GM12878 (cell line): ENCODE data around the gene SYNJ2. TPM values are rescaled to one million over a fixed set of nuclear protein-coding genes. Genes with fewer than 3 reads are reported as not detected.
A peak's percentile ranks its signal among the peaks of the same experiment; 100 is the strongest.

Experiments
- ATAC-seq: fragments of 200-7000 bp; cut with Tn5 transposase; 3 replicates; pipeline ENCODE4 v1.9.1; 2020; ENCODE audit warnings: mild to moderate bottlenecking, moderate library complexity
- BruUV-seq: library from RNA; stranded (reverse); fragments of 400-500 nt; replicated peaks from 2 replicates; lab custom pipeline; 2021; lab: Mats Ljungman, UMichigan
- CTCF ChIA-PET: fragments of 300-600 bp; sonication (Branson Sonifier 250); formaldehyde crosslinking; extraction: SDS; loops from one replicate; lab custom pipeline; 2021; ENCODE audit warnings: inconsistent platforms; lab: Yijun Ruan, JAX
- POLR2A ChIA-PET: fragments of 350-600 bp; formaldehyde crosslinking; extraction: SDS; loops from one replicate; lab custom pipeline; 2021; ENCODE audit warnings: inconsistent platforms; lab: Charles Lee
- RAD21 ChIA-PET: fragments of 300-600 bp; sonication (Branson Sonifier 250); formaldehyde crosslinking; loops from one replicate; lab custom pipeline; 2023; ENCODE audit warnings: antibody characterized with exemption; ENCODE audit not compliant: unreplicated experiment; lab: Charles Lee
- SMC1A ChIA-PET: fragments of 300-600 bp; sonication (Branson Sonifier 250); formaldehyde crosslinking; loops from one replicate; lab custom pipeline; 2023; ENCODE audit not compliant: unreplicated experiment, uncharacterized antibody; lab: Charles Lee
- DNase-seq: peaks from one replicate; pipeline ENCODE4 v3.0.0-alpha.2; 2011; ENCODE audit warnings: low read depth, low spot score
- FAIRE-seq: peaks from 3 replicates; lab custom pipeline; 2011; peaks lifted over from hg19 to GRCh38; lab: Jason Lieb, UNC
- H2AFZ ChIP-seq: 2 replicates; pipeline ENCODE4 v1.6.0; 2011; ENCODE audit warnings: low read depth, low read length, control low read depth; ENCODE audit not compliant: control insufficient read depth
- H3K27ac ChIP-seq: 2 replicates; pipeline ENCODE4 v1.5.1; 2011; ENCODE audit warnings: control low read depth; ENCODE audit not compliant: control insufficient read depth, insufficient read depth
- H3K27me3 ChIP-seq, 2 experiments: replicated peaks in 1 of 2; 2 replicates each; pipeline versions ENCODE4 v1.6.0 to v1.6.1; 2011; ENCODE audit warnings: low read length in 1 of 2; ENCODE audit not compliant: control insufficient read depth in 2 of 2, insufficient read depth in 2 of 2
- H3K36me3 ChIP-seq, 2 experiments: 2 replicates each; pipeline ENCODE4 v1.5.1; 2011; ENCODE audit warnings: low read length in 1 of 2; ENCODE audit not compliant: control insufficient read depth in 2 of 2, insufficient read depth in 2 of 2
- H3K4me1 ChIP-seq: 2 replicates; pipeline ENCODE4 v1.6.1; 2011; ENCODE audit warnings: mild to moderate bottlenecking, low read length, moderate library complexity, mixed read lengths; ENCODE audit not compliant: control insufficient read depth, insufficient read depth
- H3K4me2 ChIP-seq: 2 replicates; pipeline ENCODE4 v1.6.0; 2011; ENCODE audit warnings: control low read depth; ENCODE audit not compliant: control insufficient read depth, insufficient read depth
- H3K4me3 ChIP-seq: fragments of 200-600 bp; sonication (generic); 2 replicates; pipeline ENCODE4 v1.5.1; 2016
- H3K79me2 ChIP-seq: 2 replicates; pipeline ENCODE4 v1.6.0; 2011; ENCODE audit warnings: low read length; ENCODE audit not compliant: control insufficient read depth, insufficient read depth
- H3K9ac ChIP-seq: 2 replicates; pipeline ENCODE4 v1.8.0; 2011; ENCODE audit warnings: low read length, control low read depth, mixed read lengths; ENCODE audit not compliant: control insufficient read depth, insufficient read depth
- H3K9me3 ChIP-seq: replicated peaks from 3 replicates; pipeline ENCODE4 v1.5.1; 2011; ENCODE audit warnings: mild to moderate bottlenecking, low read length; ENCODE audit not compliant: control insufficient read depth, insufficient read depth
- H4K20me1 ChIP-seq: 2 replicates; pipeline ENCODE4 v1.6.0; 2011; ENCODE audit not compliant: control insufficient read depth, insufficient read depth
- CHD4 ChIP-seq: fragments of 200-600 bp; sonication (generic); IDR thresholded peaks from 2 replicates; pipeline ENCODE4 v1.6.1; 2016; ENCODE audit warnings: mild to moderate bottlenecking
- CUX1 ChIP-seq: IDR thresholded peaks from 2 replicates; pipeline ENCODE4 v1.6.1; 2012; ENCODE audit warnings: improper control_type of control experiment, low read depth, low read length; ENCODE audit not compliant: insufficient replicate concordance
- E2F8 ChIP-seq: fragments of 450-650 bp; IDR thresholded peaks from 2 replicates; pipeline ENCODE4 v1.6.1; 2018; ENCODE audit warnings: mild to moderate bottlenecking, low read depth, moderate library complexity; ENCODE audit not compliant: partially characterized antibody
- FOS ChIP-seq: IDR thresholded peaks from 3 replicates; pipeline ENCODE4 v1.6.1; 2011; ENCODE audit warnings: borderline replicate concordance; ENCODE audit not compliant: insufficient read length; ENCODE audit errors: extremely low read depth
- MAX ChIP-seq: IDR thresholded peaks from 2 replicates; pipeline ENCODE4 v1.6.1; 2012; ENCODE audit warnings: low read depth, low read length, improper control_type of control experiment
- RELB ChIP-seq: fragments of 450-650 bp; IDR thresholded peaks from 2 replicates; pipeline ENCODE4 v1.6.1; 2017; ENCODE audit warnings: low read depth, mild to moderate bottlenecking, moderate library complexity
- SIN3A ChIP-seq: IDR thresholded peaks from 2 replicates; pipeline ENCODE4 v1.6.1; 2012; ENCODE audit warnings: low read depth, low read length, improper control_type of control experiment
- USF1 ChIP-seq: IDR thresholded peaks from 2 replicates; pipeline ENCODE4 v1.6.1; 2011; ENCODE audit warnings: borderline replicate concordance, low read depth, mild to moderate bottlenecking, moderate library complexity, mixed read lengths, low read length; ENCODE audit not compliant: insufficient read depth; ENCODE audit errors: extremely low read length
- WGBS: methylation state at CpG from one replicate; pipeline ENCODE4 v1.1.6; 2016; ENCODE audit warnings: low lambda C conversion rate; ENCODE audit not compliant: insufficient replicate concordance, insufficient coverage; ENCODE audit errors: missing lambda C conversion rate; 5-methylcytosine and 5-hydroxymethylcytosine counted together
- in situ Hi-C: fragments of 300-500 bp; cut with MboI; formaldehyde crosslinking; loops from 9 replicates; pipeline ENCODE4 v1.14.3; 2018; ENCODE audit warnings: mixed read lengths
- intact Hi-C: fragments of 100-400 bp; cut with micrococcal nuclease; formaldehyde crosslinking; loops from one replicate; pipeline ENCODE4 v1.14.2; 2022; ENCODE audit not compliant: unreplicated experiment
- polyA plus RNA-seq, 11 experiments: library from polyadenylated mRNA; depleted of rRNA in 4 of 11; unstranded in 6 of 11; stranded (reverse) in 5 of 11; fragments of >200 nt; fragmentation: Nextera tagmentation in 4 of 11; fragmentation: Illumina TruSeq in 1 of 11; extraction: Ambion mirVana in 4 of 11; extraction: Trizol in 1 of 11; gene quantifications; 1 replicate in 1 of 11; 2 replicates in 10 of 11; pipeline versions ENCODE4 v1.2.1 to v1.2.3, GENCODE V29; 2011 to 2016; ENCODE audit warnings: inconsistent platforms in 2 of 11, missing spikeins in 2 of 11, low read depth in 1 of 11
- total RNA-seq, 4 experiments: library from RNA; depleted of rRNA in 3 of 4; stranded (reverse); fragments of >200 nt in 3 of 4; fragmentation: Illumina TruSeq in 1 of 4; extraction: Trizol in 1 of 4; gene quantifications; 2 replicates each; pipeline versions ENCODE4 v1.2.1 to v1.2.3, GENCODE V29; 2013 to 2021

Gene SYNJ2
- total and polyA plus RNA-seq, 10 of the 15 experiments (the other 5 are each of a cell fraction or from before 2014, with no cell fraction given), result 0.11 to 1.8 (median 0.57) TPM

- no peaks in the 10 kb centered on the region for H3K9me3 ChIP-seq
- H4K20me1 ChIP-seq, result no peaks in the 10 kb centered on the region
- H3K9ac ChIP-seq, result peak overlapping the region; percentile 71; the same call in 1 of the 2 replicates
- ChIA-PET SMC1A (no interaction called here), RAD21 (no interaction called here), POLR2A (no interaction called here), CTCF (interaction anchor here (1.3 kb wide), 1 partner anchor 34 kb away, joined by 5 read pairs; no protein-coding TSS in a partner anchor)
- no peak for DNase-seq
- peaks cover 3% of the 10 kb centered on the region; the same call in 1 of the 2 replicates for H3K4me1 ChIP-seq
- peak overlapping the region; percentile 97 for H3K4me2 ChIP-seq
- no peaks in the 10 kb centered on the region; a peak in 1 of 4 replicates for H3K36me3 ChIP-seq
- intact Hi-C loops (loop anchor here (1.0 to 5.0 kb wide), 2 partner anchors 46 to 91 kb away; no protein-coding TSS in a partner anchor), in situ Hi-C loops (no loop called here)
- H3K79me2 ChIP-seq, result peaks cover 7% of the 10 kb centered on the region; the same call in 1 of the 2 replicates
- H3K27ac ChIP-seq, result no peak overlapping the region
- peak overlapping the region; percentile 70; the same call in 1 of the 2 replicates for H3K4me3 ChIP-seq
- BruUV-seq, result no TSS peak
- 0% methylated on average over 24 of the region's 24 CpGs for WGBS
- no peak for FAIRE-seq
- H2AFZ ChIP-seq, result peak overlapping the region; percentile 73
- ATAC-seq, result no peak
- H3K27me3 ChIP-seq, result peaks cover 4 to 10% of the 10 kb centered on the region in 2 experiments; a peak in 3 of 4 replicates
- TF ChIP-seq USF1, result peak; percentile 57
- no peak for TF ChIP-seq CHD4
- no peak for TF ChIP-seq RELB
- 0 out of 2 replicates have a peak, but pooled peaks have one; percentile 36 for TF ChIP-seq MAX
- TF ChIP-seq FOS, result no peak
- no peak for TF ChIP-seq SIN3A
- TF ChIP-seq E2F8, result no peak
- TF ChIP-seq CUX1, result no peak
Measured at GRCh38 chr6:157981132-157981394, 600 bp upstream of the SYNJ2 start.
